ENCODE measurements around the gene SESN3.

DNA sequence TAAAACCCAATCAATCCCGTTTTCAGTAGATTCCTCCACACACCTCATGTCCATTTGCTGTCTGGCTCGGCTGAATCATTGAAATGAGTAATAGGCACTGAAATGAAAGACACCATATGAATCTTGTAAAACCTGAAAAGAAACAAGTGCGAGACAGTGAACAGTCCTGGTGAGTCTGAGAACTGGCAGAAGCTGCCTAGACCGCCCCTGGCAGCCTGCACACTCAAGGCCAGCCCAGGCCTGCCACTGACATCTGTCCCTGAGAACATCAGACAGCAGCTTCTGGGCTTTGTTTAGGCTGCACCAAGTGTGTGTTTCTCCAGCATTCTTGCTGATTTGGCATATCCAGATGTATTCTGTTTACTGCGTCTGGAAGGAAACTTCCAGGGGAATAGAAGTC is 96.5 kb downstream of the SESN3 start:
- TF ChIP-seq POLR2A (IDR thresholded peaks at IDR 0.05; ENCODE audit: low read depth, low read length) = no peak
- no peak for TF ChIP-seq TAF1 (IDR thresholded peaks at IDR 0.05; ENCODE audit: borderline replicate concordance, low read depth, low read length)
- no peak for TF ChIP-seq POLR2AphosphoS5 (IDR thresholded peaks at IDR 0.05; ENCODE audit: low read depth, low read length)

Measured in GM12892 (cell line).